COLO829 (cell line): ENCODE data around the gene NAXE.
"Not testable (repeated sequence)": the region's sequence is repeated elsewhere in the genome, so short reads cannot be mapped to it uniquely, and the experiment has no call there.

Source experiments
- DNase-seq: peaks from one replicate; pipeline ENCODE4 v3.0.0; 2012; ENCODE audit warnings: low spot score

NAXE gene

DNA sequence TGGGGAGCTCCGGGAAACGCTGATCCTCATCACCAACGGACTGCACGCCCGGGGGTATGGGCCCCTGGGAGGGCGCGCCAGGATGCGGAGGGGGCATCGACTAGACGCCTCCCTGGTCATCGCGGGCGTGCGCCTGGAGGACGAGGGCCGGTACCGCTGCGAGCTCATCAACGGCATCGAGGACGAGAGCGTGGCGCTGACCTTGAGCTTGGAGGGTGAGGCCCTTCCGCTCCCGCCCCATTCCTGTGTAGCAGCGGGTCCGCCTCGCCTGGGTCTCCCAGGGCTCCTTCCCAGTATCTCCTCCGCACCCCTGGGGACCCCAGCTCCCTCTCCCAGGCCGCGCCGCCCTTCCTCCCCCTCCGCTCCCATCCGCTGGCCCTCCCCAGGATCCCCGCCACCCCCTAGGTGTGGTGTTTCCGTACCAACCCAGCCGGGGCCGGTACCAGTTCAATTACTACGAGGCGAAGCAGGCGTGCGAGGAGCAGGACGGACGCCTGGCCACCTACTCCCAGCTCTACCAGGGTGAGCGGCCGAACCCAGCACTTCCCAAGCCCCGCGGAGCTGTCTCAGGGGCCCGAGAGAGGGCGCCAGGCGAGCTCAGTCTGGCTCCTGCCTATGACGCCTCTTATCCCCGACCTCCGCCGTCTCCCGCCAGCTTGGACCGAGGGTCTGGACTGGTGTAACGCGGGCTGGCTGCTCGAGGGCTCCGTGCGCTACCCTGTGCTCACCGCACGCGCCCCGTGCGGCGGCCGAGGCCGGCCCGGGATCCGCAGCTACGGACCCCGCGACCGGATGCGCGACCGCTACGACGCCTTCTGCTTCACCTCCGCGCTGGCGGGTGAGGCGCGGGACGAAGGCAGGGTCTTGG, 32.6 kb downstream of the NAXE start:
- no peak for DNase-seq

DNA sequence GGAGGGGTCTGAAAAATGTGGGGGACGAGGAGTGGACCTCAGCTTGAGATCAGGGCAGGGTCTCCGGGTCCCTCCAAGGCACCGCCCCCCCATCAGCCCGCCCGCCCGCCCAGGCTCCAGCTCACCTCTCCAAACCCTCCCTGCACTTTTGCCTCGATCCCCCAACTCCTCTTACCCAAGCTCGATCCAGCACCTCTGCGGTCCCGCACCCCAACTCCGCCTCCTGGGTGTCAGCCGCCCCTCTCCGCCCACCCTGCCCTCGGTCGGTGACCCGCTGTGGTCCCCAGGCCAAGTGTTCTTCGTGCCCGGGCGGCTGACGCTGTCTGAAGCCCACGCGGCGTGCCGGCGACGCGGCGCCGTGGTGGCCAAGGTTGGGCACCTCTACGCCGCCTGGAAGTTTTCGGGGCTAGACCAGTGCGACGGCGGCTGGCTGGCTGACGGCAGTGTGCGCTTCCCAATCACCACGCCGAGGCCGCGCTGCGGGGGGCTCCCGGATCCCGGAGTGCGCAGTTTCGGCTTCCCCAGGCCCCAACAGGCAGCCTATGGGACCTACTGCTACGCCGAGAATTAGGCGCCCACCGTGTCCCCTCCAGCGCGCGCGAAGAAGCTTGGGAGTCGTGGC, 33.3 kb downstream of the NAXE start:
- no peak for DNase-seq

GRCh38 chr1:156625436-156626078, 34.0 kb downstream of the NAXE start:
- DNase-seq: no peak

DNA sequence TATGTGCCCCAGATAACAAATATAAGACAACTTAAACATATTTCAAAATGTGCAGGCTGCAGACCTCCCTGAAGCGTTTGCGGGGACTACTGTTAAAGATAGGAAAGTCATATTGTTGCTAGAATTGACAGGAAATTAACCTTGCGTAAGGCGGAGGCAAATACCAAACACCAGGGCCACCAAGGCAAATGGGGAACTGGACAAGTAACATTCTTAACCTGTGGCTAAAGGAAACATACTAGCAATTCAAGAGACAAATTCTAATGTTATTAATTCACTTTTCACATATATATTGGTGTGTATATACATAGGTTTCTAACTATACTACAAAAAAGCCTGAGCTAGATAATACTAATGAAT, 34.5 kb downstream of the NAXE start:
- no peak for DNase-seq

DNA sequence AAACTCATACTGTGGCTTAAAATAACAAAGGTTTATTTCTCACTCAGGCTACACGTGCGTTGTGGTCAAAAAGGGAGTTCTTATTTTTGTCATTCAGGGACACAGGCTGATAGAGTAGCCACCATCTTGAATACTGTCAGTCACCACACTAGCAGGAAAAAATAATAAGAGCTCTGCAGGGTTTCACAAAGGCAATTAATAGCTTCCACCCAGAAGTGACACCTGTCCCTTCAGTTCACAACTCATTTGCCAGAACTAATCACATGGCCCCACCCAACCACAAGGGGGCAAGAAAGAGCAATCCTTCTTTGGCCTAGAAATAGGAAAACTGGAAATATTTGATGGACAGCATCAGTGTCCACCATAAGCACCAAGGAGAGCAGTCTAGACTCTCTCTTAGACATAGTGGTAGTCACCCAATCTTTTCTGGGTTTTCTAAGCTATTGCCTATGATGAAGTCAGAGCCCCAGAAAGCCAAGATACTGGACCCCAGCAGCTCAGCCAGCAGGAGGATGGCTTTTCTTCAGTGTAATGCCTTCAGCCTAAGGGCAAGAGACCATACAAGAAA, 35.8 kb downstream of the NAXE start:
- peak; percentile 72 for DNase-seq

GRCh38 chr1:156629823-156630449, 38.4 kb downstream of the NAXE start:
- DNase-seq: no peak

DNA sequence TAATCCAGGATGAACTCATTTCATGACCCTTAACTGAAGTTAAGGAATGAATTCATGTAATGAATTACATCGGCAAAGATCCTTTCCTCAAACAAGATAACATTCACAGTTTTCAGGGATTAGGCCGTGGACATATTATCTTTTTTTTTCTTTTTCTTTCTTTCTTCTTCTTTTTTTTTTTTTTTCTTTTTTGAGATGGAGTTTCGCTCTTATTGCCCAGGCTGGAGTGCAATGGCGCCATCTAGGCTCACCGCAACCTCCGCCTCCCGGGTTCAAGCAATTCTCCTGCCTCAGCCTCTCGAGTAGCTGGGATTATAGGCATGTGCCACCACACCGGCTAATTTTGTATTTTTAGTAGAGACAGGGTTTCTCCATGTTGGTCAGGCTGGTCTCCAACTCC, 39.6 kb downstream of the NAXE start:
- DNase-seq: not testable (repeated sequence)

DNA sequence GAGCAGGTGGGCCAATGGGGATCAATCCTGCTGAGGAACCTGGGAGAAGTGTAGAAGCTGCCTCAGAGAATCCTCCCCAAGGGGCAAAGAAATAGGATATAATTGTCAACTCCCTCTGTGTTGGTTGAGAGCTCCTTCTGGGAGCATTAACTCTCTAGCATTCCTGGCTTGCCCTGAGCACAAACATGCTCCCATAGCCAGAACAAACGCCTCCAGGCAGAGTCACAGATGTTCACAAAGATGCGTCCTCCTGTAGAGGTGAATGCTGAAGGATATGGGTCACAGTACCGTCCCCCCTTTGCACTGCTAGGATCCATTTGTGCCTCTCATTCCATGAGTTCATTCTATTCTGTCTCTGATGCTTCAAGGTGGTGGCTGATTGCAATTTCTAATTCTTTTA, 40.8 kb downstream of the NAXE start:
- DNase-seq: no peak

DNA sequence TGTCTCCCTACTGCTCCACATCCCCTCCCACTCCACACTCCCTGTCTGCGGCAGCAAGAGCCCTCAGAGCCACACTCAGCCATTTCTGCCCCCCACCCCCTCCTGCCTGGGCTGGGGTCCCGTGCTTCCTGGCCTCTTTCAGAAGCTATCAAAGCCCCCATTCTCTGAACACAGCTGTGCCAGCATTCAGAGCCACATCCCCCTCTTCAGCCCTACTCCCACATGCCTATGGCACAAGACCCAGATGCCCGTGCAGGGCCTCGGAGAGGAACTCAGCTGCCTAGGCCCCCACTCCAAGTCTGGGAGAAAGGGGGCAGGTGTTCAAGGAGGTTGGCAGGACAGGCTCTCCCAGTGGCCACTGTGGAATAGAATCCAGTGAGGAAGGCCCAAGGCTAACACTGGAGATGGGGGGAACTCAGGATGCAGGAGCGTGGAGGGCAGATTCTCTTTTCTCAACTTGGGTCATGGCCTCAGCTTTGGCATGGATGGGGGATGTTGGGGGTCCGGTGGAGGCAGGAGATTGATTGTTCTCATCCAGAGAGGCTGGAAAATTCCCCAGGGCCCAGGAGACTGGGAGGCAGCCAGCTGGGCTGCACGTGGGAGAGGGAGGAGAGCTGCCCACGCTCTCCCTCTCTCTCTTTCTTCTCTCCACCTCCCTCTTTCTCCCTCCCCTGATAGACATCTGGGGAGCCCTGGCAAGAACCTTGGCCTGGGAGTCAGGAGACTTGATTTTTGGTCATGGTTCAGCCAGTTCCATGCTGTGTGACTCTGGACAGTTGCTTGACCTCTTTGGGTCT, 46.8 kb downstream of the NAXE start:
- no peak for DNase-seq

GRCh38 chr1:156639601-156640101, 48.1 kb downstream of the NAXE start:
- DNase-seq: no peak

- DNase-seq: no peak
Observed at GRCh38 chr1:156640842-156641706, 49.5 kb downstream of the NAXE start.

- no peak for DNase-seq
Observed at GRCh38 chr1:156641761-156642264, 50.2 kb downstream of the NAXE start, which contains the start of gene BCAN. Gene BCAN, plus strand, starts transcription at chr1:156642117. Its CDS starts 3,938 bp downstream, at chr1:156646055.

GRCh38 chr1:156642265-156643048, 50.9 kb downstream of the NAXE start:
- no peak for DNase-seq

DNA sequence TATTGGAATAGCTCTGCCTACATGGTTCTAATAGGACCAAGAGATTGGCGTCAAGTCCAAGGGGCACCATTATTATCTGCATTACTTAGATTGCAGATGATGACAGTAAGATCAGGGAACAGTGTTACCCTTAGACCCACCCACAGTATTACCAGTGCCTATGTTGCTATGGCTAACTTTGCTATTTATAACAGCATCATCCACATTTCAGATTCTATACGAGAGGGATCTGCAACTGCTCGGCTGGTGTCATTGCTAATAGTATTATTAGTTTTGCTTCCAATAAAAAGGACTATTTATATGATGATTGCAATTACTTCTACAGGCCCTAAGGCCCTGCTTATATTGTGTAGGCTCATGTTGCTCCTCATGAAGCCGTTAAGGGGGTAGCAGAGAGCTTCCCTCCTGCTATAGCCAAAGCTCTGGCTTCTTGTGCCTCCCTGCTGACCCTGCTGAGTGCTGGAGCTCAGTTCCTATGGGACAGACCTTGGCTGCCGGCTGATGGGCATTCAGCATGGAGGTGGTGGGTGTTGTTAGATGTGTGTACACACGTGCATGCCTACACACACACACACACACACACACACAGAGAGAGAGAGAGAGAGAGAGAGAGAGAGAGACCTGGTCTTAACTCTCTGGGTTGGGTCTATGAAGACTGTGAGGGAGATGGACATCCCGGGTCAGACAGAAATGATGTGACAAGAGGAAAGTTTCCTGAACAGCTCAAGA, 51.6 kb downstream of the NAXE start:
- no peak for DNase-seq

GRCh38 chr1:156643778-156644092, 52.2 kb downstream of the NAXE start:
- DNase-seq: no peak
